Prostate gland (tissue), 2 donors: Measurements from ENCODE around the gene ACKR3. TPM values are rescaled to one million over a fixed set of nuclear protein-coding genes. Genes with fewer than 3 reads are reported as not detected.

Source experiments
- DNase-seq: peaks from one replicate; pipeline ENCODE4 v3.0.0-alpha.2; 2019; ENCODE audit warnings: low spot score
- H3K27ac ChIP-seq, 2 donors: fragments of 200-600 bp; sonication (generic); 2 replicates each; pipeline ENCODE4 v1.5.1; 2017 to 2019
- H3K27me3 ChIP-seq: fragments of 200-600 bp; sonication (generic); replicated peaks from 2 replicates; pipeline ENCODE4 v1.5.1; 2019; ENCODE audit not compliant: insufficient read depth
- H3K36me3 ChIP-seq, 2 donors: fragments of 200-600 bp; sonication (generic); 1 replicate in 1 of 2; 2 replicates in 1 of 2; pipeline versions ENCODE4 v1.5.1 to v1.8.1; 2017 to 2019
- H3K4me1 ChIP-seq: fragments of 200-600 bp; sonication (generic); replicated peaks from 2 replicates; pipeline ENCODE4 v1.5.1; 2019
- H3K4me3 ChIP-seq, 2 donors: fragments of 200-600 bp; sonication (generic); 2 replicates each; pipeline ENCODE4 v1.5.1; 2017 to 2019
- H3K9me3 ChIP-seq: fragments of 200-600 bp; sonication (generic); 2 replicates; pipeline ENCODE4 v1.5.1; 2017
- POLR2A ChIP-seq: fragments of 450-650 bp; IDR thresholded peaks from one replicate; pipeline ENCODE4 v1.6.1; 2016; ENCODE audit warnings: antibody characterized with exemption, mild to moderate bottlenecking
- POLR2AphosphoS5 ChIP-seq: sonication (generic); formaldehyde crosslinking; IDR thresholded peaks from one replicate; pipeline ENCODE4 v1.6.1; 2017; ENCODE audit warnings: antibody characterized with exemption
- WGBS: methylation state at CpG from one replicate; pipeline ENCODE4 v1.1.5; 2018; 5-methylcytosine and 5-hydroxymethylcytosine counted together
- intact Hi-C: fragments of 100-400 bp; cut with DNase I; formaldehyde crosslinking; loops from one replicate; pipeline ENCODE4 v1.14.2; 2022
- total RNA-seq, 2 donors: library from RNA; depleted of rRNA; stranded (reverse); fragments of >200 nt; gene quantifications; one replicate each; pipeline ENCODE4 v1.1.0, GENCODE V29; 2016
- TF ChIP-seq, protein P1 (sequence below), 4 experiments: fragments of 200-600 bp in 2 of 4; fragments of 450-650 bp in 2 of 4; sonication (generic) in 2 of 4; IDR thresholded peaks; 1 replicate in 3 of 4; 2 replicates in 1 of 4; pipeline ENCODE4 v1.5.1; 2016 to 2019; ENCODE audit warnings: antibody characterized with exemption in 4 of 4, mild to moderate bottlenecking in 2 of 4, moderate library complexity in 2 of 4

Gene ACKR3
- total RNA-seq, 2 donors from 2014 or later: 2.1 to 19.2 TPM

DNA sequence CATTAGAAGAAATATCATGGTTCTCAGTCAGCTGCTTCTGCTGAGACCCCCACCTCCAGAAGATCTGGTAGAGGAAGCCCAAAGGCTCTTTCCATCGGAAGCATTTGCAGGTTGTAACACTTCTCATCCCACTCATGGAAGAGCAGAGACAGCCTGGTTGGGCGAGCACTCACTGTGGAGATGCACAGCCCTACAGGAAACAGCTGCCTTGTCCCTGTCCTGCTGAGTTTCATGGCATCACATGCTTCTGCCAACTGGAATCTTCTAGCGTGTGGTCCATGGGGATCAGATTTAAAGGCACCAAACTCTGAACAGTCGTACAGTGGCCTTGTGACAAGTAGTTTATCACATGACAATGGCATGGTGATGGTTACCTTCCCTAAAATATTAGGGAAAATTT, 36.3 kb upstream of the ACKR3 start:
- TF ChIP-seq, protein P1, sequence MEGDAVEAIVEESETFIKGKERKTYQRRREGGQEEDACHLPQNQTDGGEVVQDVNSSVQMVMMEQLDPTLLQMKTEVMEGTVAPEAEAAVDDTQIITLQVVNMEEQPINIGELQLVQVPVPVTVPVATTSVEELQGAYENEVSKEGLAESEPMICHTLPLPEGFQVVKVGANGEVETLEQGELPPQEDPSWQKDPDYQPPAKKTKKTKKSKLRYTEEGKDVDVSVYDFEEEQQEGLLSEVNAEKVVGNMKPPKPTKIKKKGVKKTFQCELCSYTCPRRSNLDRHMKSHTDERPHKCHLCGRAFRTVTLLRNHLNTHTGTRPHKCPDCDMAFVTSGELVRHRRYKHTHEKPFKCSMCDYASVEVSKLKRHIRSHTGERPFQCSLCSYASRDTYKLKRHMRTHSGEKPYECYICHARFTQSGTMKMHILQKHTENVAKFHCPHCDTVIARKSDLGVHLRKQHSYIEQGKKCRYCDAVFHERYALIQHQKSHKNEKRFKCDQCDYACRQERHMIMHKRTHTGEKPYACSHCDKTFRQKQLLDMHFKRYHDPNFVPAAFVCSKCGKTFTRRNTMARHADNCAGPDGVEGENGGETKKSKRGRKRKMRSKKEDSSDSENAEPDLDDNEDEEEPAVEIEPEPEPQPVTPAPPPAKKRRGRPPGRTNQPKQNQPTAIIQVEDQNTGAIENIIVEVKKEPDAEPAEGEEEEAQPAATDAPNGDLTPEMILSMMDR (IDR thresholded peaks at IDR 0.05): no peak
- TF ChIP-seq POLR2AphosphoS5 (no peak), POLR2A (no peak)
- Histone ChIP-seq H3K4me3 (no peak overlapping the region), H3K9me3 (no peaks in the 10 kb centered on the region), H3K4me1 (no peaks in the 10 kb centered on the region), H3K27ac (no peak overlapping the region), H3K27me3 (no peaks in the 10 kb centered on the region), H3K36me3 (no peaks in the 10 kb centered on the region)
- DNase-seq: no peak
- intact Hi-C loops: no loop called here
- WGBS: 89% methylated on average over 4 of the region's 4 CpGs

DNA sequence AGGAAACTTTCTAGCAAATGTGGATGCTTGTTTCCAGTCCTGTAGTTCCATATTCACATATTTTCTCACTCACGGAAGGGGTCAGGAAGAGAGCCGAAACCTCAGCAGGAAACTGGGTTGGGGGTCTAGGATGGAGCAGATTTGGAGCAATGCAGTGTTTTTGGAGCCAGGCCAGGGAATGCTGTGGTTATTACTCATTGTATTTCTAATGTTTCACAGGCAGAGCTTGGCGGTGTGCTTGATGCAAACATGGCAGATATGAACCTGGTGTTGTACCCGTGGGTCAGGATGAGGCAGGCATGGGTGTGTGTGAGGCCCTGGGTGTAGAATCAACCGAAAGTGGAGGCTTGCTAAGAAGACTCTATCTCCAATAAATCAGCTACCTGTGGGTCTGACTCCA, 34.6 kb upstream of the ACKR3 start:
- no peak for TF ChIP-seq POLR2AphosphoS5
- TF ChIP-seq POLR2A: no peak
- H3K27me3 ChIP-seq: no peaks in the 10 kb centered on the region
- DNase-seq: no peak
- H3K4me3 ChIP-seq: no peak overlapping the region
- 71% methylated on average over 5 of the region's 5 CpGs for WGBS
- no peaks in the 10 kb centered on the region for H3K4me1 ChIP-seq
- H3K9me3 ChIP-seq: no peaks in the 10 kb centered on the region
- H3K36me3 ChIP-seq: no peaks in the 10 kb centered on the region
- H3K27ac ChIP-seq: no peak overlapping the region
- intact Hi-C loops: no loop called here

DNA sequence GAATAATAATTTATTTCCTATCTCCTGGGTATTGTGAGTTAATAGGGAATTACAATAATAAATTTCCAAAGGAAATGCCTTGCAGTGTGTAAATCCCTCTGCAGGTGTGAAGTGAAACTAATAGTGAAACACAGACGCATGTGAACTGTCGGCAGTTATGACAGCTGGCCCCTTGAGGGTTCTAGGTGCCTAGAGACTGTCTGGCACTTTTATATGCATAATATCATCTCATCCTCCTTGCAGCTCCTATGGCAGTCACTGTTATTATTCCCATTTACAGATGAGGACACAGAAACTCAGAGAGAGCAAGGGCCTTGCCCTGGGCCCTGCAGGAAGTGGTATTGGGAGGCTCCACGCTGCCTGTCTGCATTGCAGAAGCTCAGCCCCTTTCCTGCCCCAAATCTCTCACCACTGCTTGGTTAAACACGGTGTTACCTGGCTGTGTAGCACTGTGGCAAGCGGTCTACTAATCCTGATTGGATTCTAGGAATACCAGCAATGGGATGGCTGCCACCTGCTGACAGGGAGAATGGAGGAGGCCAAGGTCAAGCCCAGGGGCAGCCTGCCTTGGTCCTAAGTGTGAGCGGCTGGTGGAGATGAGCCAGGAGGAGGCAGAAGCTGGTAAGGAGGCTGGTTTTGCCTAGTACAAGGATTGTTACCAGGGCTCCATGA, 32.8 kb upstream of the ACKR3 start:
- H3K4me1 ChIP-seq: no peaks in the 10 kb centered on the region
- no peak overlapping the region for H3K4me3 ChIP-seq
- no peaks in the 10 kb centered on the region for H3K27me3 ChIP-seq
- WGBS: 84% methylated on average over 6 of the region's 6 CpGs
- H3K36me3 ChIP-seq: no peaks in the 10 kb centered on the region
- no peak overlapping the region for H3K27ac ChIP-seq
- no peak for DNase-seq
- intact Hi-C loops: no loop called here
- TF ChIP-seq POLR2A (no peak), POLR2AphosphoS5 (no peak)
- no peaks in the 10 kb centered on the region for H3K9me3 ChIP-seq

DNA sequence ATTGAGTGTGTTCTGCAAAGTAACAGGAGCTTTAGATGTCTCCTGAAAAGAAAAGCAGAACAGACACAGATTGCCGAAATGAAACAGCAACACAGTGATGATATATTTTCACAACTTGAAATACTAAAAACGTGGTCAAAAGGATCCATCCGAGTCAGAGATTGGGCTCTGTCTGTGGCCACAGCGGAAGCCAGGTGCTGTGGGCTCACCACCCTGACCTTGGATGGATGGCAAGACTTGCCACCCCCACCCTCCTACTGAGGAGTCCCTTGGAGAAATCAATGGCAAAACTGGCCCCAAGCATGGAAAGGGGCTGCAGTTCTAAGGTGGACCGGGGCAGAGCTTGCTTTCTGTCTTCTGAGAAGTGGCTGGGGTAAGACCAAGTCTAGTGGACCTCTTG, 31.4 kb upstream of the ACKR3 start:
- Histone ChIP-seq H3K36me3 (no peaks in the 10 kb centered on the region), H3K9me3 (no peaks in the 10 kb centered on the region), H3K27me3 (no peaks in the 10 kb centered on the region), H3K4me3 (no peak overlapping the region), H3K4me1 (no peaks in the 10 kb centered on the region), H3K27ac (no peak overlapping the region)
- no peak for DNase-seq
- TF ChIP-seq, protein P1 (IDR thresholded peaks at IDR 0.05): no peak
- TF ChIP-seq POLR2AphosphoS5: no peak
- TF ChIP-seq POLR2A: no peak
- intact Hi-C loops: no loop called here
- WGBS: 82% methylated on average over 5 of the region's 5 CpGs

DNA sequence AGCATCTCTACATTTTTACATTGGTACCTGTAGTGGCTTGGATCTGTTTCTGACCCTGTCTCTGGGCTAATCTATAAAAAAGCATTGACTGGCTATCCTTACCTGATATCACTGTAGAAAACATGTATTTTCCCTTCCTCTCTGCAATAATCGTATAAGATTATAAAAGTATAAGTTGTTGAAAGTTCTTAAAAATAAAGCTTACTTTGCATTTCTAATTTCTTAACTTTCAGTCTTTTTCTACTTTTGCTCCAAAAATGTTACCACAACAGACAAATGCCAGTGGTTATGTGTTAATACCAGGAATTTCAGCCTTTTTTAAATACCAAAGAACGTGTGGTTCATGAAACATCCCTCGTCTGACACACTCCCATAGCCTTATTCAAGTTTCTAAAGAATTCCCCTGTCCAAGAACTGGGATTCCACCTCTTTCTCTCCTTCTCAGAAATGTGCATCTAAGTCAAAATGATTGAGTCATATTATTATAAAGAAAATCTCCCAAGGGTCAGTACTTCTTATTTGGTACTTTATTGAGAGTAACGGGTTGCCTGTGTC, 28.5 kb upstream of the ACKR3 start:
- intact Hi-C loops: no loop called here
- Histone ChIP-seq H3K36me3 (no peaks in the 10 kb centered on the region), H3K4me3 (no peak overlapping the region), H3K27me3 (no peaks in the 10 kb centered on the region), H3K4me1 (no peaks in the 10 kb centered on the region), H3K27ac (no peak overlapping the region), H3K9me3 (no peaks in the 10 kb centered on the region)
- TF ChIP-seq, protein P1 (IDR thresholded peaks at IDR 0.05): no peak
- TF ChIP-seq POLR2AphosphoS5 (no peak), POLR2A (no peak)
- WGBS: 83% methylated on average over 4 of the region's 4 CpGs
- no peak for DNase-seq

DNA sequence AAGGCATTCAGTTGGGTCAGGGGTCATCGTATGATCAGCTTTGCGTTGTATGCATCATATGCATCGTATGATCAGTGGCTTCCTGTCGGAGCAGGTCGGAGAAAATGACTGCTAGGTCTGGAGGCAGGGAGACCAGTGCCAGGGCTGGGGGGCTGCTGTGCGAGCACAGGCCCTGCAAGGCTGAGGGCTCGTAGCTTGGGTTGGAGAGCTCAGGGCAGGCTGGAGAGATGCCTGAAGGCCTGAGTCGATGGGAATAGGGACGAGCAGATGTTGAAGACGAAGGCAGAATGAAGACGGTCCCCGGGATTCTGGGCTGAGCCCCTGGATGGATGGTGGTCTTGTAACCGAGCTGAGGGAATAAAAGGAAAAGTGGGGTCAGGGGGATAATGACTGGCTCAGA, 25.3 kb upstream of the ACKR3 start:
- Histone ChIP-seq H3K4me3 (no peak overlapping the region), H3K4me1 (no peaks in the 10 kb centered on the region), H3K9me3 (no peaks in the 10 kb centered on the region), H3K27ac (no peak overlapping the region), H3K27me3 (no peaks in the 10 kb centered on the region), H3K36me3 (no peaks in the 10 kb centered on the region)
- intact Hi-C loops: no loop called here
- no peak for DNase-seq
- 94% methylated on average over 13 of the region's 13 CpGs for WGBS
- no peak for TF ChIP-seq POLR2A
